HG02852 (cell line): ENCODE results near the gene MATCAP1.

Experiments
- ATAC-seq: cut with Tn5 transposase; IDR thresholded peaks from one replicate; pipeline ENCODE4 v1.9.1; 2021; ENCODE audit warnings: mild to moderate bottlenecking, moderate library complexity; ENCODE audit not compliant: unreplicated experiment

Gene MATCAP1

GRCh38 chr16:67174706-67175231, 9.0 kb downstream of the MATCAP1 start:
- no peak for ATAC-seq

GRCh38 chr16:67173808-67174705, 9.7 kb downstream of the MATCAP1 start:
- ATAC-seq: peak; percentile 46

- no peak for ATAC-seq
Measured at GRCh38 chr16:67173323-67173722, 10.4 kb downstream of the MATCAP1 start.

GRCh38 chr16:67170949-67171649, 12.7 kb downstream of the MATCAP1 start:
- no peak for ATAC-seq

GRCh38 chr16:67170168-67170948, 13.4 kb downstream of the MATCAP1 start, which contains the start of gene NOL3:
Gene NOL3, plus strand, starts transcription at chr16:67170538.
- ATAC-seq: peak; percentile 38

- no peak for ATAC-seq
Measured at GRCh38 chr16:67169642-67170167, 14.1 kb downstream of the MATCAP1 start.

- no peak for ATAC-seq
Measured at GRCh38 chr16:67169011-67169451, 14.7 kb downstream of the MATCAP1 start.

- no peak for ATAC-seq
Measured at GRCh38 chr16:67167588-67167987, 16.2 kb downstream of the MATCAP1 start.

- no peak for ATAC-seq
Measured at GRCh38 chr16:67166598-67167168, 17.1 kb downstream of the MATCAP1 start.

- no peak for ATAC-seq
Measured at GRCh38 chr16:67166110-67166547, 17.6 kb downstream of the MATCAP1 start.

- no peak for ATAC-seq
Measured at GRCh38 chr16:67165121-67166078, 18.4 kb downstream of the MATCAP1 start.

GRCh38 chr16:67164599-67165061, 19.1 kb downstream of the MATCAP1 start, which contains the start of gene HSF4:
Gene HSF4, plus strand, starts transcription at chr16:67164745. Its CDS starts 67 bp downstream, at chr16:67164812.
- ATAC-seq: no peak

GRCh38 chr16:67163999-67164558, 19.7 kb downstream of the MATCAP1 start:
- ATAC-seq: no peak

GRCh38 chr16:67163164-67163998, 20.4 kb downstream of the MATCAP1 start:
- ATAC-seq: no peak

- ATAC-seq: no peak
Measured at GRCh38 chr16:67162506-67163163, 21.1 kb downstream of the MATCAP1 start.

- ATAC-seq: no peak
Measured at GRCh38 chr16:67161595-67162058, 22.1 kb downstream of the MATCAP1 start.
